Measurements from ENCODE around the gene MFGE8. TPM values are rescaled to one million over a fixed set of nuclear protein-coding genes. Genes with fewer than 3 reads are reported as not detected.

Gene MFGE8
- polyA plus RNA-seq, 1 of the 3 experiments (the other 2 are of a cell fraction): 247 TPM

GRCh38 chr15:88871313-88871712 lies 41.9 kb downstream of the MFGE8 start:
- Histone ChIP-seq H3K4me2 (no peak overlapping the region), H4K20me1 (ENCODE audit: insufficient read depth) (no peaks in the 10 kb centered on the region), H3K9me2 (no peaks in the 10 kb centered on the region), H3K4me3 (ENCODE audit: low read depth in 2 of 2, low read length in 1 of 2) (no peak overlapping the region), H2AFZ (ENCODE audit: low read depth) (no peak overlapping the region), H3K27me3 (ENCODE audit: insufficient read depth) (peaks cover 14% of the 10 kb centered on the region; the same call in 1 of the 2 replicates), H3K4me1 (ENCODE audit: control insufficient read depth in 1 of 2, insufficient read depth in 2 of 2, low read depth in 1 of 2, low read length in 1 of 2) (no peaks in the 10 kb centered on the region), H3F3A (replicated peaks; ENCODE audit: insufficient read depth) (no peaks in the 10 kb centered on the region), H3K27ac (ENCODE audit: low read depth in 2 of 2, low read length in 1 of 2) (no peak overlapping the region), H3K79me2 (ENCODE audit: insufficient read depth) (no peaks in the 10 kb centered on the region), H3K9me3 (no peaks in the 10 kb centered on the region), H3K36me3 (replicated peaks in 1 of 2; ENCODE audit: control insufficient read depth in 1 of 2, insufficient read depth in 2 of 2, low read length in 1 of 2) (no peaks in the 10 kb centered on the region), H3K9ac (no peak overlapping the region)
- ChIA-PET CTCF (interaction anchor here (1.2 to 3.7 kb wide), 5 partner anchors 7 to 214 kb away, joined by 4 to 18 read pairs (median 8); no protein-coding TSS in a partner anchor), POLR2A (no interaction called here)
- no peak for DNase-seq
- WGBS (ENCODE audit: low lambda C conversion rate): 61% methylated on average over 10 of the region's 14 CpGs
- no peak for TF ChIP-seq SIN3A (IDR thresholded peaks at IDR 0.05; ENCODE audit: borderline replicate concordance, low read depth, low read length)
- TF ChIP-seq CTCF (IDR thresholded peaks at IDR 0.05): no peak
- no peak for TF ChIP-seq TCF12 (IDR thresholded peaks at IDR 0.05)
- TF ChIP-seq IRF3 (IDR thresholded peaks at IDR 0.05; ENCODE audit: low read depth, low read length): no peak
- no peak for TF ChIP-seq MXI1 (IDR thresholded peaks at IDR 0.05; ENCODE audit: low read depth, low read length)
- no peak for TF ChIP-seq ZBTB33 (IDR thresholded peaks at IDR 0.05; ENCODE audit: borderline replicate concordance, low read depth)
- TF ChIP-seq GATA2 (CRISPR knock-in tag; IDR thresholded peaks at IDR 0.05): no peak
- TF ChIP-seq CHD2 (IDR thresholded peaks at IDR 0.05; ENCODE audit: low read length, partially characterized antibody): no peak
- no peak for TF ChIP-seq USF2 (IDR thresholded peaks at IDR 0.05; ENCODE audit: borderline replicate concordance, low read depth, low read length)

- no peak for TF ChIP-seq PBX3 (IDR thresholded peaks at IDR 0.05)
- no peak for TF ChIP-seq GATA2 (CRISPR knock-in tag; IDR thresholded peaks at IDR 0.05)
- TF ChIP-seq FOXJ3 (CRISPR knock-in tag; IDR thresholded peaks at IDR 0.05): no peak
Measured at GRCh38 chr15:88866295-88866881, 46.8 kb downstream of the MFGE8 start.

More at GRCh38 chr15:88866295-88866881, 46.8 kb downstream of the MFGE8 start:
- ChIA-PET POLR2A (no interaction called here), CTCF (interaction anchor here (0.6 to 1.4 kb wide), 2 partner anchors 14 to 52 kb away, joined by 3 read pairs; no protein-coding TSS in a partner anchor)
- Histone ChIP-seq H4K20me1 (ENCODE audit: insufficient read depth) (no peaks in the 10 kb centered on the region), H2AFZ (ENCODE audit: low read depth) (no peak overlapping the region), H3K9ac (no peak overlapping the region), H3K9me3 (no peaks in the 10 kb centered on the region), H3K27me3 (ENCODE audit: insufficient read depth) (no peaks in the 10 kb centered on the region; the same call in 1 of the 2 replicates), H3K4me1 (ENCODE audit: control insufficient read depth in 1 of 2, insufficient read depth in 2 of 2, low read depth in 1 of 2, low read length in 1 of 2) (no peaks in the 10 kb centered on the region), H3F3A (replicated peaks; ENCODE audit: insufficient read depth) (no peaks in the 10 kb centered on the region), H3K9me2 (no peaks in the 10 kb centered on the region), H3K4me2 (no peak overlapping the region), H3K36me3 (replicated peaks in 1 of 2; ENCODE audit: control insufficient read depth in 1 of 2, insufficient read depth in 2 of 2, low read length in 1 of 2) (no peaks in the 10 kb centered on the region), H3K79me2 (ENCODE audit: insufficient read depth) (no peaks in the 10 kb centered on the region), H3K27ac (ENCODE audit: low read depth in 2 of 2, low read length in 1 of 2) (no peak overlapping the region), H3K4me3 (ENCODE audit: low read depth in 2 of 2, low read length in 1 of 2) (no peak overlapping the region)
- WGBS (ENCODE audit: low lambda C conversion rate): 62% methylated on average over 10 of the region's 10 CpGs
- DNase-seq: no peak

Measured in SK-N-SH (cell line).